GM06990 (cell line): Measurements from ENCODE around the gene PIGL.
"Not testable (repeated sequence)": the region's sequence is repeated elsewhere in the genome, so short reads cannot be mapped to it uniquely, and the experiment has no call there.

Experiments
- DNase-seq: peaks from one replicate; pipeline ENCODE4 v3.0.0-alpha.2; 2011; ENCODE audit not compliant: insufficient read length; ENCODE audit errors: extremely low read depth
- H3K27me3 ChIP-seq: replicated peaks from 2 replicates; pipeline ENCODE4 v1.6.0; 2011; ENCODE audit warnings: low read length; ENCODE audit not compliant: control insufficient read depth, insufficient read depth
- H3K36me3 ChIP-seq: 2 replicates; pipeline ENCODE4 v1.5.1; 2011; ENCODE audit warnings: low read length; ENCODE audit not compliant: control insufficient read depth, insufficient read depth
- H3K4me3 ChIP-seq: replicated peaks from 2 replicates; pipeline ENCODE4 v1.5.1; 2011; ENCODE audit warnings: low read depth, mild to moderate bottlenecking, control low read depth, low read length
- CTCF ChIP-seq: IDR thresholded peaks from 2 replicates; pipeline ENCODE4 v1.5.1; 2011; ENCODE audit warnings: low read length, control low read depth, mild to moderate bottlenecking, inconsistent platforms; ENCODE audit not compliant: insufficient read depth, poor library complexity, severe bottlenecking

The PIGL gene

GRCh38 chr17:16215965-16216316 is 1.1 kb upstream of the PIGL start:
- H3K27me3 ChIP-seq = no peaks in the 10 kb centered on the region
- no peak for TF ChIP-seq CTCF

GRCh38 chr17:16216341-16217001 is 539 bp upstream of the PIGL start:
- not testable (repeated sequence) for DNase-seq, H3K27me3 ChIP-seq, H3K36me3 ChIP-seq
- peak overlapping the region; percentile 90 for H3K4me3 ChIP-seq

More at GRCh38 chr17:16215965-16216316, 1.1 kb upstream of the PIGL start:
- H3K4me3 ChIP-seq = peak overlapping the region; percentile 88
- no peaks in the 10 kb centered on the region for H3K36me3 ChIP-seq
- DNase-seq = no peak

GRCh38 chr17:16222406-16222805 is 5.4 kb downstream of the PIGL start:
- H3K36me3 ChIP-seq = no peaks in the 10 kb centered on the region
- H3K4me3 ChIP-seq = no peak overlapping the region
- no peak for DNase-seq
- H3K27me3 ChIP-seq = no peaks in the 10 kb centered on the region
- no peak for TF ChIP-seq CTCF

GRCh38 chr17:16229912-16230561 is 13.0 kb downstream of the PIGL start:
- DNase-seq, H3K27me3 ChIP-seq, H3K4me3 ChIP-seq, H3K36me3 ChIP-seq: not testable (repeated sequence)

GRCh38 chr17:16232391-16232790 is 15.4 kb downstream of the PIGL start:
- TF ChIP-seq CTCF = no peak
- Histone ChIP-seq H3K27me3 (no peaks in the 10 kb centered on the region), H3K36me3 (no peaks in the 10 kb centered on the region), H3K4me3 (no peak overlapping the region)
- no peak for DNase-seq

GRCh38 chr17:16239931-16240330 is 22.9 kb downstream of the PIGL start:
- H3K27me3 ChIP-seq = no peaks in the 10 kb centered on the region
- no peak overlapping the region for H3K4me3 ChIP-seq
- TF ChIP-seq CTCF = no peak
- no peak for DNase-seq
- no peaks in the 10 kb centered on the region for H3K36me3 ChIP-seq
